Measurements from ENCODE around the gene PSMD13. TPM values are rescaled to one million over a fixed set of nuclear protein-coding genes. Genes with fewer than 3 reads are reported as not detected.

Gene PSMD13
- total and polyA plus RNA-seq, 2 of the 13 experiments (the other 11 are each of a cell fraction or from before 2014, with no cell fraction given): 83.0 to 117 TPM

DNA sequence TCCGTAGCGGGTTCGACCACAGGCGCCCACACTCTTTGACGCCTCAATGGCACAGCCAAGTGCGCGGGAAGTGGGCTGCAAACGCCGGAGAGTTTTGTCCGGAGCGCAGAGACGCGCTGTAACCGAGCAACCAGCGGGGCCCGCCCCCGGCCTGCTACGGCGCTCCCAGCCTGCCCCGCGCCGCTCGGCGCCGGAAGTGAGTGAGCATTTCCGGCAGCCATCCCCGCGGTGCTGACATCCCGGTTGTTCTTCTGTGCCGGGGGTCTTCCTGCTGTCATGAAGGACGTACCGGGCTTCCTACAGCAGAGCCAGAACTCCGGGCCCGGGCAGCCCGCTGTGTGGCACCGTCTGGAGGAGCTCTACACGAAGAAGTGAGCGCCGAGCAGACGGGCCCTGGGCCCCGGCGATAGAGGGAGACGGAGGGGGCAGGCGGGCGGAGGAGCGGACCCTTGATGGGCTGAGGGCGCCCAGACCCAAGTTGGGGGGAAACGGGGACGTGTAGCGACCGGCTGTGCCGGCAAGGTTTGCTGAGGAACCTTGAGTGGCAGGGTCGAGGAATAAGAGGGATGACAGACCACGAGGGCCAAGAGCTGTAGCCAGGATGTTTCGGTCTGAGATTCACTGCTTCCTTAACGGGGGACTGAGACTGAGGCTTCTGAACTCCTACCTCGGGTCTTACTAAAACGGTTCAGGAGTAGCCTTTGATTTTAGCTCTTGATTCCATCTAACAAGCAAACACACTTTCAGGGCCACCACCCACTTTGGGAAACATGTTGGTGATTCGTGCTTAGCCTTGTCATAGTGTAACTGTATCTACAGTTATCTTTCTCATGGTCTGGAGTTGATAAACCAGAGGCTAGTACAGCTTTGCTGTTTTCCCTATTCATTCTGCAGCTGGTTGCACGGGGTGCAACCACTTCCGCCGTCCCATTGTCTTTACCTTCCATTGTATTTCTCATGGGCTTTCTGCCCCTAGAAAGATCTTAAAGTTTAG, at the start of gene PSMD13 (continued):
- TF ChIP-seq ASH2L (IDR thresholded peaks at IDR 0.05; ENCODE audit: insufficient read length, low read depth, low read length) (peak; percentile 87), ZNF354B (CRISPR knock-in tag; IDR thresholded peaks at IDR 0.05) (no peak), TAF1 (CRISPR knock-in tag; IDR thresholded peaks at IDR 0.05) (peak; percentile 71; the same call in 1 of the 2 replicates), PTBP1 (IDR thresholded peaks at IDR 0.05; ENCODE audit: low read depth, low read length, poor library complexity, severe bottlenecking) (no peak), STAG1 (CRISPR knock-in tag; IDR thresholded peaks at IDR 0.05) (no peak), ZNF703 (CRISPR knock-in tag; IDR thresholded peaks at IDR 0.05; ENCODE audit: borderline replicate concordance) (no peak), HOXD1 (CRISPR knock-in tag; IDR thresholded peaks at IDR 0.05) (peak; percentile 63; the same call in 1 of the 2 replicates), RORA (CRISPR knock-in tag; IDR thresholded peaks at IDR 0.05) (no peak), RXRA (CRISPR knock-in tag; IDR thresholded peaks at IDR 0.05) (peak; percentile 71; the same call in 1 of the 2 replicates), SSRP1 (CRISPR knock-in tag; IDR thresholded peaks at IDR 0.05) (no peak)
- TF ChIP-seq, protein P1, sequence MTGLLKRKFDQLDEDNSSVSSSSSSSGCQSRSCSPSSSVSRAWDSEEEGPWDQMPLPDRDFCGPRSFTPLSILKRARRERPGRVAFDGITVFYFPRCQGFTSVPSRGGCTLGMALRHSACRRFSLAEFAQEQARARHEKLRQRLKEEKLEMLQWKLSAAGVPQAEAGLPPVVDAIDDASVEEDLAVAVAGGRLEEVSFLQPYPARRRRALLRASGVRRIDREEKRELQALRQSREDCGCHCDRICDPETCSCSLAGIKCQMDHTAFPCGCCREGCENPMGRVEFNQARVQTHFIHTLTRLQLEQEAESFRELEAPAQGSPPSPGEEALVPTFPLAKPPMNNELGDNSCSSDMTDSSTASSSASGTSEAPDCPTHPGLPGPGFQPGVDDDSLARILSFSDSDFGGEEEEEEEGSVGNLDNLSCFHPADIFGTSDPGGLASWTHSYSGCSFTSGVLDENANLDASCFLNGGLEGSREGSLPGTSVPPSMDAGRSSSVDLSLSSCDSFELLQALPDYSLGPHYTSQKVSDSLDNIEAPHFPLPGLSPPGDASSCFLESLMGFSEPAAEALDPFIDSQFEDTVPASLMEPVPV (CRISPR knock-in tag; IDR thresholded peaks at IDR 0.05): 0 out of 2 replicates have a peak, but pooled peaks have one; percentile 7
- TF ChIP-seq, protein P2, sequence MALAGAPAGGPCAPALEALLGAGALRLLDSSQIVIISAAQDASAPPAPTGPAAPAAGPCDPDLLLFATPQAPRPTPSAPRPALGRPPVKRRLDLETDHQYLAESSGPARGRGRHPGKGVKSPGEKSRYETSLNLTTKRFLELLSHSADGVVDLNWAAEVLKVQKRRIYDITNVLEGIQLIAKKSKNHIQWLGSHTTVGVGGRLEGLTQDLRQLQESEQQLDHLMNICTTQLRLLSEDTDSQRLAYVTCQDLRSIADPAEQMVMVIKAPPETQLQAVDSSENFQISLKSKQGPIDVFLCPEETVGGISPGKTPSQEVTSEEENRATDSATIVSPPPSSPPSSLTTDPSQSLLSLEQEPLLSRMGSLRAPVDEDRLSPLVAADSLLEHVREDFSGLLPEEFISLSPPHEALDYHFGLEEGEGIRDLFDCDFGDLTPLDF (CRISPR knock-in tag; IDR thresholded peaks at IDR 0.05): peak; percentile 53
- TF ChIP-seq, protein P3, sequence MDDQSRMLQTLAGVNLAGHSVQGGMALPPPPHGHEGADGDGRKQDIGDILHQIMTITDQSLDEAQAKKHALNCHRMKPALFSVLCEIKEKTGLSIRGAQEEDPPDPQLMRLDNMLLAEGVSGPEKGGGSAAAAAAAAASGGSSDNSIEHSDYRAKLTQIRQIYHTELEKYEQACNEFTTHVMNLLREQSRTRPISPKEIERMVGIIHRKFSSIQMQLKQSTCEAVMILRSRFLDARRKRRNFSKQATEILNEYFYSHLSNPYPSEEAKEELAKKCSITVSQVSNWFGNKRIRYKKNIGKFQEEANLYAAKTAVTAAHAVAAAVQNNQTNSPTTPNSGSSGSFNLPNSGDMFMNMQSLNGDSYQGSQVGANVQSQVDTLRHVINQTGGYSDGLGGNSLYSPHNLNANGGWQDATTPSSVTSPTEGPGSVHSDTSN (CRISPR knock-in tag; IDR thresholded peaks at IDR 0.05; ENCODE audit: borderline replicate concordance): no peak
- TF ChIP-seq, protein P4, sequence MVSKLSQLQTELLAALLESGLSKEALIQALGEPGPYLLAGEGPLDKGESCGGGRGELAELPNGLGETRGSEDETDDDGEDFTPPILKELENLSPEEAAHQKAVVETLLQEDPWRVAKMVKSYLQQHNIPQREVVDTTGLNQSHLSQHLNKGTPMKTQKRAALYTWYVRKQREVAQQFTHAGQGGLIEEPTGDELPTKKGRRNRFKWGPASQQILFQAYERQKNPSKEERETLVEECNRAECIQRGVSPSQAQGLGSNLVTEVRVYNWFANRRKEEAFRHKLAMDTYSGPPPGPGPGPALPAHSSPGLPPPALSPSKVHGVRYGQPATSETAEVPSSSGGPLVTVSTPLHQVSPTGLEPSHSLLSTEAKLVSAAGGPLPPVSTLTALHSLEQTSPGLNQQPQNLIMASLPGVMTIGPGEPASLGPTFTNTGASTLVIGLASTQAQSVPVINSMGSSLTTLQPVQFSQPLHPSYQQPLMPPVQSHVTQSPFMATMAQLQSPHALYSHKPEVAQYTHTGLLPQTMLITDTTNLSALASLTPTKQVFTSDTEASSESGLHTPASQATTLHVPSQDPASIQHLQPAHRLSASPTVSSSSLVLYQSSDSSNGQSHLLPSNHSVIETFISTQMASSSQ (IDR thresholded peaks at IDR 0.05; ENCODE audit: low read depth): no peak
- TF ChIP-seq, protein P4 (CRISPR knock-in tag; IDR thresholded peaks at IDR 0.05; ENCODE audit: borderline replicate concordance): peak; percentile 25; the same call in 1 of the 2 replicates
- TF ChIP-seq, protein P5, sequence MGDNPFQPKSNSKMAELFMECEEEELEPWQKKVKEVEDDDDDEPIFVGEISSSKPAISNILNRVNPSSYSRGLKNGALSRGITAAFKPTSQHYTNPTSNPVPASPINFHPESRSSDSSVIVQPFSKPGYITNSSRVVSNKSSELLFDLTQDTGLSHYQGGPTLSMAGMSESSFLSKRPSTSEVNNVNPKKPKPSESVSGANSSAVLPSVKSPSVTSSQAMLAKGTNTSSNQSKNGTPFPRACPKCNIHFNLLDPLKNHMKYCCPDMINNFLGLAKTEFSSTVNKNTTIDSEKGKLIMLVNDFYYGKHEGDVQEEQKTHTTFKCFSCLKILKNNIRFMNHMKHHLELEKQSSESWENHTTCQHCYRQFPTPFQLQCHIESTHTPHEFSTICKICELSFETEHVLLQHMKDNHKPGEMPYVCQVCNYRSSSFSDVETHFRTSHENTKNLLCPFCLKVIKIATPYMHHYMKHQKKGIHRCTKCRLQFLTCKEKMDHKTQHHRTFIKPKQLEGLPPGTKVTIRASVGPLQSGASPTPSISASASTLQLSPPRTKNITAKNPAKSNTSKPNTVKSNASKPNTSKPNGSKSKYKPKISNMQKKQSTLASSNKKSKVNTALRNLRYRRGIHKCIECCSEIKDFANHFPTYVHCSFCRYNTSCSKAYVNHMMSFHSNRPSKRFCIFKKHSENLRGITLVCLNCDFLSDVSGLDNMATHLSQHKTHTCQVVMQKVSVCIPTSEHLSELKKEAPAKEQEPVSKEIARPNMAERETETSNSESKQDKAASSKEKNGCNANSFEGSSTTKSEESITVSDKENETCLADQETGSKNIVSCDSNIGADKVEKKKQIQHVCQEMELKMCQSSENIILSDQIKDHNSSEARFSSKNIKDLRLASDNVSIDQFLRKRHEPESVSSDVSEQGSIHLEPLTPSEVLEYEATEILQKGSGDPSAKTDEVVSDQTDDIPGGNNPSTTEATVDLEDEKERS (CRISPR knock-in tag; IDR thresholded peaks at IDR 0.05): no peak

Measured in HepG2 (cell line).